Right cardiac atrium (tissue), 5 donors: ENCODE data around the gene FAM107B. TPM values are rescaled to one million over a fixed set of nuclear protein-coding genes. Genes with fewer than 3 reads are reported as not detected.
"Not testable (repeated sequence)": the region's sequence is repeated elsewhere in the genome, so short reads cannot be mapped to it uniquely, and the experiment has no call there.

Experiments
- ATAC-seq, 2 donors: fragments of 200-7000 bp; cut with Tn5 transposase; one replicate each; pipeline versions ENCODE4 v1.8.0 to v1.9.1; 2020; ENCODE audit warnings: moderate library complexity in 2 of 2, mild to moderate bottlenecking in 1 of 2
- DNase-seq, 3 donors: peaks; one replicate each; pipeline ENCODE4 v3.0.0-alpha.2; 2020
- H3K27ac ChIP-seq: one replicate; pipeline ENCODE4 v1.5.1; 2013; ENCODE audit warnings: mild to moderate bottlenecking, low read length, control low read depth, moderate library complexity
- H3K27me3 ChIP-seq: one replicate; pipeline ENCODE4 v1.6.1; 2013; ENCODE audit not compliant: control insufficient read depth, insufficient read depth
- H3K4me1 ChIP-seq: one replicate; pipeline ENCODE4 v1.6.1; 2013; ENCODE audit warnings: low read length; ENCODE audit not compliant: control insufficient read depth, insufficient read depth
- H3K4me3 ChIP-seq: one replicate; pipeline ENCODE4 v1.5.1; 2013; ENCODE audit warnings: low read length, control low read depth
- H3K9me3 ChIP-seq: one replicate; pipeline ENCODE4 v1.6.1; 2013; ENCODE audit warnings: low read length; ENCODE audit not compliant: control insufficient read depth
- WGBS: extraction: QIAGEN DNeasy Blood & Tissue Kit; methylation state at CpG from one replicate; pipeline ENCODE4 v1.1.7; 2013; 5-methylcytosine and 5-hydroxymethylcytosine counted together
- intact Hi-C, 4 donors: fragments of 100-400 bp; cut with DNase I; formaldehyde crosslinking; loops; one replicate each; pipeline versions ENCODE4 v1.11.0 to v1.14.0; 2022 to 2023
- polyA plus RNA-seq: library from polyadenylated mRNA; stranded (reverse); fragments of 200-250 nt; gene quantifications from one replicate; pipeline ENCODE4 v1.2.3, GENCODE V29; 2013
- total RNA-seq, 4 donors: library from RNA; stranded (reverse); fragmentation: NEBNext Ultra II Directional; extraction: Animal tissue kit (Norgen Biotek cat#: 25700); gene quantifications; one replicate each; pipeline ENCODE4 v1.2.1, GENCODE V29; 2021
- donor health status: healthy with polysubstance abuse.
- donor health status: DM: no; HTN: yes; CAD: no.
- donor health status: DM: no; HTN: no; CAD: no.
- donor health status: DM: no; HTN: yes; CAD: no; lungs with severe emphysema.
- donor health status: DM: yes; HTN: yes; CAD: no.

Gene FAM107B
- total and polyA plus RNA-seq, 5 donors = 4.3 to 18.7 (median 8.0) TPM

GRCh38 chr10:14693891-14694290 is 80.8 kb downstream of the FAM107B start:
- no peaks in the 10 kb centered on the region for H3K9me3 ChIP-seq
- no peak overlapping the region for H3K27ac ChIP-seq
- H3K27me3 ChIP-seq = no peaks in the 10 kb centered on the region
- intact Hi-C loops = no loop called here
- ATAC-seq (no peak), DNase-seq (no peak)
- H3K4me3 ChIP-seq = no peak overlapping the region
- WGBS = 69% methylated on average over 2 of the region's 2 CpGs
- no peaks in the 10 kb centered on the region for H3K4me1 ChIP-seq

GRCh38 chr10:14692344-14693076 is 82.2 kb downstream of the FAM107B start:
- H3K4me1 ChIP-seq = no peaks in the 10 kb centered on the region
- H3K4me3 ChIP-seq = no peak overlapping the region
- no peak overlapping the region for H3K27ac ChIP-seq
- intact Hi-C loops = no loop called here
- WGBS = 72% methylated on average over 16 of the region's 16 CpGs
- H3K9me3 ChIP-seq = no peaks in the 10 kb centered on the region
- ATAC-seq (no peak), DNase-seq (no peak)
- H3K27me3 ChIP-seq = no peaks in the 10 kb centered on the region

GRCh38 chr10:14691359-14691758 is 83.3 kb downstream of the FAM107B start:
- DNase-seq (no peak), ATAC-seq (no peak)
- Histone ChIP-seq H3K4me3 (no peak overlapping the region), H3K27me3 (no peaks in the 10 kb centered on the region), H3K27ac (no peak overlapping the region), H3K9me3 (no peaks in the 10 kb centered on the region), H3K4me1 (no peaks in the 10 kb centered on the region)
- intact Hi-C loops = no loop called here
- 91% methylated on average over 8 of the region's 8 CpGs for WGBS

- no peak overlapping the region for H3K4me3 ChIP-seq
- H3K27ac ChIP-seq = no peak overlapping the region
- no peaks in the 10 kb centered on the region for H3K4me1 ChIP-seq
- intact Hi-C loops = no loop called here
- no peaks in the 10 kb centered on the region for H3K9me3 ChIP-seq
- ATAC-seq (no peak), DNase-seq (no peak)
- WGBS = 19% methylated on average over 5 of the region's 5 CpGs
- H3K27me3 ChIP-seq = no peaks in the 10 kb centered on the region
These were observed 86.1 kb downstream of the FAM107B start for GRCh38 chr10:14688606-14689005.

- H3K9me3 ChIP-seq, intact Hi-C loops, DNase-seq, H3K27me3 ChIP-seq, H3K4me1 ChIP-seq, H3K4me3 ChIP-seq, H3K27ac ChIP-seq, ATAC-seq: not testable (repeated sequence)
- 75% methylated on average over 7 of the region's 7 CpGs for WGBS
These were observed 86.5 kb downstream of the FAM107B start for GRCh38 chr10:14688189-14688588.

GRCh38 chr10:14687340-14687739 is 87.4 kb downstream of the FAM107B start:
- intact Hi-C loops = no loop called here
- WGBS = 93% methylated on average over 1 of the region's 1 CpG
- Histone ChIP-seq H3K4me3 (no peak overlapping the region), H3K9me3 (no peaks in the 10 kb centered on the region), H3K4me1 (no peaks in the 10 kb centered on the region), H3K27ac (no peak overlapping the region), H3K27me3 (no peaks in the 10 kb centered on the region)
- no peak for DNase-seq
- no peak for ATAC-seq

- no peaks in the 10 kb centered on the region for H3K4me1 ChIP-seq
- no peaks in the 10 kb centered on the region for H3K9me3 ChIP-seq
- intact Hi-C loops = no loop called here
- DNase-seq (no peak), ATAC-seq (no peak)
- no peaks in the 10 kb centered on the region for H3K27me3 ChIP-seq
- no peak overlapping the region for H3K4me3 ChIP-seq
- WGBS = 91% methylated on average over 5 of the region's 5 CpGs
- no peak overlapping the region for H3K27ac ChIP-seq
These were observed 88.3 kb downstream of the FAM107B start for GRCh38 chr10:14686356-14686755.

- WGBS = 70% methylated on average over 2 of the region's 2 CpGs
- H3K4me1 ChIP-seq = no peaks in the 10 kb centered on the region
- H3K27ac ChIP-seq = no peak overlapping the region
- no peak for DNase-seq
- no peak for ATAC-seq
- no peak overlapping the region for H3K4me3 ChIP-seq
- H3K27me3 ChIP-seq = no peaks in the 10 kb centered on the region
- no peaks in the 10 kb centered on the region for H3K9me3 ChIP-seq
- intact Hi-C loops = no loop called here
These were observed 90.3 kb downstream of the FAM107B start for GRCh38 chr10:14684354-14684753.

- H3K4me3 ChIP-seq = no peak overlapping the region
- intact Hi-C loops = no loop called here
- DNase-seq (no peak), ATAC-seq (no peak)
- H3K27ac ChIP-seq = no peak overlapping the region
- WGBS = 36% methylated on average over 6 of the region's 6 CpGs
- H3K27me3 ChIP-seq = no peaks in the 10 kb centered on the region
- no peaks in the 10 kb centered on the region for H3K9me3 ChIP-seq
- no peaks in the 10 kb centered on the region for H3K4me1 ChIP-seq
These were observed 91.4 kb downstream of the FAM107B start for GRCh38 chr10:14683256-14683655.

GRCh38 chr10:14681802-14682201 is 92.9 kb downstream of the FAM107B start:
- H3K27ac ChIP-seq = no peak overlapping the region
- intact Hi-C loops = no loop called here
- 90% methylated on average over 7 of the region's 7 CpGs for WGBS
- H3K4me1 ChIP-seq = no peaks in the 10 kb centered on the region
- no peak overlapping the region for H3K4me3 ChIP-seq
- H3K27me3 ChIP-seq = no peaks in the 10 kb centered on the region
- H3K9me3 ChIP-seq = no peaks in the 10 kb centered on the region
- ATAC-seq = no peak
- no peak for DNase-seq

- Histone ChIP-seq H3K9me3 (no peaks in the 10 kb centered on the region), H3K4me3 (no peak overlapping the region), H3K4me1 (no peaks in the 10 kb centered on the region), H3K27me3 (no peaks in the 10 kb centered on the region), H3K27ac (no peak overlapping the region)
- DNase-seq (no peak), ATAC-seq (no peak)
- intact Hi-C loops = no loop called here
- 90% methylated on average over 5 of the region's 5 CpGs for WGBS
These were observed 93.4 kb downstream of the FAM107B start for GRCh38 chr10:14681305-14681704.

GRCh38 chr10:14678637-14679036 is 96.1 kb downstream of the FAM107B start:
- WGBS = 95% methylated on average over 3 of the region's 3 CpGs
- H3K27ac ChIP-seq = no peak overlapping the region
- DNase-seq (no peak), ATAC-seq (no peak)
- H3K4me3 ChIP-seq = no peak overlapping the region
- no peaks in the 10 kb centered on the region for H3K27me3 ChIP-seq
- intact Hi-C loops = no loop called here
- no peaks in the 10 kb centered on the region for H3K9me3 ChIP-seq
- no peaks in the 10 kb centered on the region for H3K4me1 ChIP-seq
